Ishikawa (cell line): ENCODE data around the gene CEND1.

Source experiments
- CREB1 ChIP-seq: IDR thresholded peaks from 2 replicates; pipeline ENCODE4 v1.6.1; 2012; ENCODE audit warnings: low read depth
- EGR1 ChIP-seq: IDR thresholded peaks from 2 replicates; pipeline ENCODE4 v1.6.1; 2012
- EP300 ChIP-seq: IDR thresholded peaks from 2 replicates; pipeline ENCODE4 v1.6.1; 2012; ENCODE audit warnings: borderline replicate concordance
- MAX ChIP-seq: IDR thresholded peaks from 2 replicates; pipeline ENCODE4 v1.6.1; 2012
- RAD21 ChIP-seq: IDR thresholded peaks from 2 replicates; pipeline ENCODE4 v1.6.1; 2012; ENCODE audit warnings: low read depth
- TAF1 ChIP-seq: IDR thresholded peaks from 2 replicates; pipeline ENCODE4 v1.6.1; 2012; ENCODE audit warnings: low read depth, mild to moderate bottlenecking
- TCF12 ChIP-seq: IDR thresholded peaks from 2 replicates; pipeline ENCODE4 v1.6.1; 2012; ENCODE audit warnings: low read depth
- YY1 ChIP-seq: IDR thresholded peaks from 2 replicates; pipeline ENCODE4 v1.6.1; 2012; ENCODE audit warnings: low read depth
- ZBTB7A ChIP-seq: IDR thresholded peaks from 2 replicates; pipeline ENCODE4 v1.6.1; 2012; ENCODE audit warnings: low read depth
- TF ChIP-seq, protein P1 (sequence below): IDR thresholded peaks from 2 replicates; pipeline ENCODE4 v1.6.1; 2012; ENCODE audit warnings: low read depth, mild to moderate bottlenecking
- TF ChIP-seq, protein P2 (sequence below): IDR thresholded peaks from 2 replicates; pipeline ENCODE4 v1.6.1; 2012

DNA sequence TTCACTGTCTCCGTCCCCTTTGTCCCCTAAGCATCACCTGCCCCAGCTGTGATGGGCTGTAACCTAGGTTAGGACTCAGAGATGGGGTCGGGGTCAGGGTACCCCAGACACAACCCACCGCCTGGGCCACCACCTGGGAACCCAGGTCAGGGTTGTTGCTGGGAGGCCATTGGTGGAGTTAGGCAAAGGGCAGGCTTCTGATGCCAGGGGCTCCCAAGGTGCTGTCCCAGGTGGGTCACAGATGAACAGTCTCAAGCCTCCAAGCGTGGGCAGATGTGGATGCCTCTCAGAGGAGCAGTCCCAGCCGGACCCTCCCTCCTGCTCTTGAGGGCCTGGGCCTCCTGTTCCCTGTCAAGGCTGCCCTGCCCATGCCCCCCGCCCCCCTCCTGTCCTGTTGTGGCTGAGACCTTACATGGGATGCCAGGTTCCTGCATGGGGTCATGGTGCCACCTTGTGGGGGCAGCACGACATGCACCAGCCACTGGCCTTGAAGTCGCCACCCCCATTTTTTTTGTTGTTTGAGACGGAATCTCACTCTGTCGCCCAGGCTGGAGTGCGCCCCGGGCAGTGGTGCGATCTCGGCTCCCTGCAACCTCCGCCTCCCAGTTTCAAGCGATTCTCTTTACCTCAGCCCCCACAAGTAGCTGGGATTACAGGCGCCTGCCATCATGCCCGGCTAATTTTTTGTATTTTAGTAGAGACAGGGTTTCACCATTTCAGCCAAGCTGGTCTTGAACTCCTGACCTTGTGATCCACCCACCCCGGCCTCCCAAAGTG is 24.7 kb downstream of the CEND1 start:
- TF ChIP-seq EGR1 (no peak), MAX (no peak), TAF1 (no peak), EP300 (no peak), YY1 (no peak), TCF12 (no peak), CREB1 (no peak), RAD21 (peak; percentile 60; the same call in 1 of the 2 replicates), ZBTB7A (no peak)
- TF ChIP-seq, protein P1, sequence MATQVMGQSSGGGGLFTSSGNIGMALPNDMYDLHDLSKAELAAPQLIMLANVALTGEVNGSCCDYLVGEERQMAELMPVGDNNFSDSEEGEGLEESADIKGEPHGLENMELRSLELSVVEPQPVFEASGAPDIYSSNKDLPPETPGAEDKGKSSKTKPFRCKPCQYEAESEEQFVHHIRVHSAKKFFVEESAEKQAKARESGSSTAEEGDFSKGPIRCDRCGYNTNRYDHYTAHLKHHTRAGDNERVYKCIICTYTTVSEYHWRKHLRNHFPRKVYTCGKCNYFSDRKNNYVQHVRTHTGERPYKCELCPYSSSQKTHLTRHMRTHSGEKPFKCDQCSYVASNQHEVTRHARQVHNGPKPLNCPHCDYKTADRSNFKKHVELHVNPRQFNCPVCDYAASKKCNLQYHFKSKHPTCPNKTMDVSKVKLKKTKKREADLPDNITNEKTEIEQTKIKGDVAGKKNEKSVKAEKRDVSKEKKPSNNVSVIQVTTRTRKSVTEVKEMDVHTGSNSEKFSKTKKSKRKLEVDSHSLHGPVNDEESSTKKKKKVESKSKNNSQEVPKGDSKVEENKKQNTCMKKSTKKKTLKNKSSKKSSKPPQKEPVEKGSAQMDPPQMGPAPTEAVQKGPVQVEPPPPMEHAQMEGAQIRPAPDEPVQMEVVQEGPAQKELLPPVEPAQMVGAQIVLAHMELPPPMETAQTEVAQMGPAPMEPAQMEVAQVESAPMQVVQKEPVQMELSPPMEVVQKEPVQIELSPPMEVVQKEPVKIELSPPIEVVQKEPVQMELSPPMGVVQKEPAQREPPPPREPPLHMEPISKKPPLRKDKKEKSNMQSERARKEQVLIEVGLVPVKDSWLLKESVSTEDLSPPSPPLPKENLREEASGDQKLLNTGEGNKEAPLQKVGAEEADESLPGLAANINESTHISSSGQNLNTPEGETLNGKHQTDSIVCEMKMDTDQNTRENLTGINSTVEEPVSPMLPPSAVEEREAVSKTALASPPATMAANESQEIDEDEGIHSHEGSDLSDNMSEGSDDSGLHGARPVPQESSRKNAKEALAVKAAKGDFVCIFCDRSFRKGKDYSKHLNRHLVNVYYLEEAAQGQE, result no peak
- TF ChIP-seq, protein P2, sequence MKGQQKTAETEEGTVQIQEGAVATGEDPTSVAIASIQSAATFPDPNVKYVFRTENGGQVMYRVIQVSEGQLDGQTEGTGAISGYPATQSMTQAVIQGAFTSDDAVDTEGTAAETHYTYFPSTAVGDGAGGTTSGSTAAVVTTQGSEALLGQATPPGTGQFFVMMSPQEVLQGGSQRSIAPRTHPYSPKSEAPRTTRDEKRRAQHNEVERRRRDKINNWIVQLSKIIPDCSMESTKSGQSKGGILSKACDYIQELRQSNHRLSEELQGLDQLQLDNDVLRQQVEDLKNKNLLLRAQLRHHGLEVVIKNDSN, result no peak
